HG03378 (cell line): ENCODE data around the gene RCL1.
"Not testable (repeated sequence)": the region's sequence is repeated elsewhere in the genome, so short reads cannot be mapped to it uniquely, and the experiment has no call there.

ENCODE experiments used
- ATAC-seq: cut with Tn5 transposase; IDR thresholded peaks from one replicate; pipeline ENCODE4 v1.9.1; 2021; ENCODE audit warnings: mild to moderate bottlenecking, moderate library complexity; ENCODE audit not compliant: unreplicated experiment

The RCL1 gene

GRCh38 chr9:4792572-4793458 is at the start of gene RCL1:
Gene RCL1, plus strand, starts transcription at chr9:4792944. Its CDS starts 148 bp downstream, at chr9:4793092.
- peak; percentile 91 for ATAC-seq

- ATAC-seq = no peak
Measured at GRCh38 chr9:4743131-4743875, 49.4 kb upstream of the RCL1 start.

- no peak for ATAC-seq
Measured at GRCh38 chr9:4746278-4747030, 46.3 kb upstream of the RCL1 start.

- ATAC-seq = no peak
Measured at GRCh38 chr9:4748612-4749011, 44.1 kb upstream of the RCL1 start.

DNA sequence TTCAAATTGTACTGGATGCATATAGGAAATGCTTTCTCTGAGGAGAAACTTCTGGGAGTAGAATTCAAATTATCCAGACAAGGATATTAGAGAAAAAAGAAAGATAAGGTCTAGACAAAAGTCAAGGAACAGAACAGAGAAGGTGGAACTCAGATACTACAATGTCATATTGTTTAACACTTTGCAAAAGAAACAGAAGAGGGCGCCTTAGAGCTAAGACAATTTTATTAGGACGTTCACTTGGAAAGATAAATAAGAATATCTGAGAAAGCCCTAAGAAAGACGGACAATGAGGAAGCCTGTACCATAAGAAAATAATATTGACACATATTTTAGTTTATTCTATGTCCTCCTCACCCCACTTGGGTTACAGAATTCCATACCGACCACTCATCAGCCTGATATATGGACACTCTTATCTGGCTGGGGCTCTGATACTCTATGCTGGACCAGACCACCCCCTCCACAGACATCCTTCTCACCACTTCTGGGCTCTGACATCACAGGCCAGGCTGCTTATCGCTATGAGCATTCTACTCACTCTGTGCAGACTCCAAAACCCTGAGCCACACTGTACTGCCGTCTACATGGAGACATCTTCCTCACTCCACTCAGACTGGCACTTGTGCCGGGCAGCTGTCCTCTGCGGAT is 42.6 kb upstream of the RCL1 start:
- no peak for ATAC-seq

- ATAC-seq = not testable (repeated sequence)
Measured at GRCh38 chr9:4754530-4754929, 38.2 kb upstream of the RCL1 start.

DNA sequence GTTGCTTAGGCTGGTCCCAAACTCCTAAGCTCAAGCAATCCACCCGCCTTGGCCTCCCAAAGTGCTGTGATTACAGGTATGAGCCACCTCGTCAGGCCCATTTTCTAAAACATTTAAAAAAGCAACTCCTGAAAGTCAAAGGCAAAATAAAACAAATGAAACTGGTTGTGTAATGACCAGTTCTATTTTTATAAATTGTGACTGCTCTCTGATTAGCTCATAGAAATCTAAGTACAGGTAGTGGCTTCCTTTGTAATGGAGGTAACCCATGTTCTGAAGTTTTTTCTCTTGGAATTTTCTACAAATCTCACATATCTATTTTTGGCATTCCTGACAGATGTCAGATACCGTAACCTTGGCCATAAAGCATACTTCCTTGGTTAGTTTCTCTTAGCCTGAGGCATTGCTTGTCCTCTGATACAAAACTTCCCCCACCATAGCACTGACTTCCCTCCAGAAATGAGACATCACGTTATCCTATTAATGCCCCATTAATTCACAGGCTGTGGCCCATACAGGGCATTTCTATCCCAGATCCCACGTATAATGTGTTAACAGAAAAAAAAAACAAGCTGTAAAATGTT is 37.6 kb upstream of the RCL1 start:
- ATAC-seq = no peak

DNA sequence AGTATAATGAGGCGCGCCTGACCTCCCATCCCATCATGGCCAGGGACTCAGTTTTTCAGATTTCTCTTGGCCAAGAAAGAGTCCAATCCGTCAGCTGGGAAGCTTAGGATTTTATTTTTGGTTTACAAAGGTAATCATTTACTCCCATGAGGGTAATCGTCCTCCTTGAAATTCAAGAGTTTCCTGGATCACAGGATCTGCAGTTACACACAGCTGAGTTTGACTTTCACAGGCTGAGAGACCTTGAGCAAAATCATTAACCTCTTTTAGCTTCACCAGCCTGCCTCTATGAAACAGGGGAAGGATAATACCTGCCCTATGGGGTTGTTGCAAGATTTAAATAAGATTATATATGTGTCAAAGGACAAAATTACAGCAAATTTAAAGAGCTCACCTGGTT is 36.3 kb upstream of the RCL1 start:
- no peak for ATAC-seq

- no peak for ATAC-seq
Measured at GRCh38 chr9:4760122-4760521, 32.6 kb upstream of the RCL1 start.

DNA sequence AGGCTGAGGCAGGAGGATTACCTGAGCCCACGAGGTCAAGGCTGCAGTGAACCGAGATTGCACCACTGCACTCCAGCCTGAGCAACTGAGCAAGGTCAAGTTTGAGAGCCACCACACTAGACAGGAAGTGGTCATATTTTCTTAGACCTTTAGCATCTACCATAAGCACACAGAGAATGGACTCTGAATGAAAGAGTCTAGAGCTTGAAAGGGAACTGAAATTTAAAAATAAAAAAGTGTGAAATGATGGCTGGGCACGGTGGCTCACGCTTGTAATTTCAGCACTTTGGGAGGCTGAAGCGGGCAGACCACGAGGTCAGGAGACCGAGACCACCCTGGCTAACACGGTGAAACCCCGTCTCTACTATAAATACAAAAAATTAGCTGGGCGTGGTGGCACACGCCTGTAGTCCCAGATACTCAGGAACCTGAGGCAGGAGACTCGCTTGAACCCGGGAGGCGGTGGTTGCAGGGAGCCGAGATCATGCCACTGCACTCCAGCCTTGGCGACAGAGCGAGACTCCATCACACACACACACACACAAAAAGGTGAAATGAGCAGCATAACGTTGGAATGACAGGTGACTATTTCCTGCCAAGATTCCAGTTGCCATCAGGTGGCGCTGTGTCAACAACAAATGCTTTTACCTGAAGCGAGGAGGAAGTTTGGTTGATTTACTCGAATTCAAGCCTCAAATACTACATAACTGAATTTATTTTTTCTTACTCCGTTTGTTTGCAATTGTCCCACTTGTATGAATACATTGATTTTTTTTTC is 30.4 kb upstream of the RCL1 start:
- ATAC-seq = peak; percentile 80

DNA sequence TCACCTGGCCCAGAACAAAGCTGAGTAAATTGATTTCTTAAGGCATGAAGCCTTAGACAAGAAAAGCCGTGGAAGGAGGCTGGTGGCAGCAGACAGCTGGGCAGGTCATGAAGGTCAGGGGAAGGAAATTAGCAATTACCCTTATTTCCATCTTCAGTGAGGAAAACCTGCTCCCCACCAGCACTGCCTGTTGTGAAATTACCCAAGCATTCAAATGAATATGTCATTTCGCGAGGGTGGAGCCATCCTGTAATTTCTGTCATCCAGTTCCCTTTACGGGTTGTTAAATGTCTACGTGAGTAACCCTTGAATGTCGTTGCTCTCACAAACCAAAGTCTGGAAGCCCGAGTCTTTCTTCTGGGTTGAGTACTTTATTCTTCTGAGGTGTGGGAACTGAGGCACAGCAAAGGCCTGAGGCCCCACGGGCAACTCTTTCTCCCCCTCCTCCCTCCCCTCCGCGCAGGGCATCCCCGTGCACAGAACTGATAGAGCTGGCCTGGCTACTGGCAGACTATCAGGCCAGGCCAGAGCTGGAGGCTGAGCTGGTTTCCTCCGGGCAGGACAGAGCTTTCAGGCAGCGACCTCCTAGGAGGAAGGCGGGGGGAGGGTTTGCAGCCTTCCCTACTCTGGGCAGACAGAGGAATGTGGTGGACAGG is 29.7 kb upstream of the RCL1 start:
- peak; percentile 1 for ATAC-seq

DNA sequence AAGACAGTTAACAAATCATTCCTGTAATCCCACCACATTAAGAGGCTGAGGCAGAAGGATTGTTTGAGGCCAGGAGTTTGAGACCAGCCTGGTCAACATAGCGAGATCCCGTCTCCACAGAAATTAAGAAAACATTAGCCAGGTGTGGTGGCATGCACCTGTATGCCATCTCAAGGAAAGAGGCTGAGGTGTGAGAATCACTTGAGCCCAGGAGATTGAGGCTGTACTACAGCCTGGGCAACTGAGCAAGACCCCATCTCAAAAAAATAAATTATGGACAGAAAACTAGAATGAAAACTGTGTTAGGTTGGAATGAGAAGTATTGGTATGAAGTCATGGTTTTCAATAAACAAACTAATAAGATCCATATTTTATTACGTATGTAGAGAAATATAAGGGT is 28.7 kb upstream of the RCL1 start:
- no peak for ATAC-seq

- ATAC-seq = no peak
Measured at GRCh38 chr9:4768681-4769080, 24.1 kb upstream of the RCL1 start.

DNA sequence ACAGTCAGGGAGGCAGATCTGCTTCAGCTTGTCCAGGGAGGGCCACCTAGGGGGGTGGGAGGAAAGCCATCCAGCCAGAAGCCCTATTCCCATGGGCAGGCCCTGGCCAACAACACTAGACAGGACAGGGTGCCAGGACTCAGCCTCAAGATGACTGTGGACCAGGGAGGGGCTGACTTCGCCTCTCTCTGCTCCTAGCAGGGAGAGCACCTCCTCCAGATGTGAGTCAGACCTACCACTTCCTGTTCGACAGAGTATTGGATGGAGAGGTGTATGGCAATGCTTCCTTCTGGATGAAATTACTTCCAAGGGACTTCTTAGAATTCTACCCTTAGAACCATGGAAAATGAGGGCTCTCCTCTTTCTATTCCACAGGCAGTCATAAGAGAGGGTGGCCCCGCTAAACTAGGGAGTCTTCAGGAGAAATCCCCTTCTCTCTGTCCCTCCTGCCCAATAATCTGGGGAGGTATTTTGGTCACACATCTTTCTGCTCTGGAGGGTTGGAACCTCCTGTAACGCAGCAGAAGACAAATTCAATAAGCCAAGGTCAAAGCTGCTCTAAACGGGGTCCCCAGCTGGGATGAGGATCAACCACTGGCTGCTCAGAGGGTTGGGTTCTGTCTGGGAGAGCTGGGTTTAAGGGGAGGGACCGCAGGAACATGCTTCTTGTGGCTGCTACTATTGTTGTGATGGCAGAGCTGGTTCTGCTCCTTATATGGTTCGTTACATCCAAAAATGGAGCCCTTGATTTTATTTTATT is 23.2 kb upstream of the RCL1 start:
- ATAC-seq = no peak

DNA sequence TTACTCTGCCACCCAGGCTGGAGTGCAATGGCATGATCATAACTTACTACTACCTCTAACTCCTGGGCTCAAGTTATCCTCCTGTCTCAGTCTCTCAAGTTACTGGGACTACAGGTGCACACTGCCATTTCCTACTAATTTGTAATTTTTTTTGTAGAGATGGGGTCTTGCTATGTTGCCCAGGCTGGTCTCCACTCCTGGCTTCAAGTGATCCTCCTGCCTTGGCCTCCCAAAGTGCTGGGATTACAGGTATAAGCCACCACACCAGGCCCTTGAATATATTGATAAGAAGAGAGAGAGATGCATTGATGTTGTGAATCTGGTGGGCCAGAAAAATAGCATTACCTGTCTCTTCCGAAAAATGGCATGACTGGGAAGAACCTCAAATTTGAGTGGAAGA is 21.0 kb upstream of the RCL1 start:
- ATAC-seq = no peak

DNA sequence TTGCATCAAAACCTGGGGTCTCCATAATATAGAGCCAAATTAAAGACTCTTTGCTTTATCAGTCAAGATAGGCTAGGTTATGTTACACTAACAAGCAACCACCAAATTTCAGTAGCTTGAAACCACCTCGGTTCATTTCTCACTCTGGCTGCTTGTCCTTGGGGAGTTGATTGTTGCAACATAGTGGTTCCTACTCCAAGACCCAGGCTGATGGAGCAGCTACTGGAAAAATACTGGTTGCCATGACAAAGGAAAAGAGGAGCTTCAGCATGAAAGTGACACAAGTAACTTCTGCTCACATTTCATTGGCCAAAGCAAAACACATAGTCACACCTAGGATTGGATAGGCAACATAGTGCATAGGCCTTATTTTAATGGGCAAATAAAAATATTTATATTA is 18.5 kb upstream of the RCL1 start:
- no peak for ATAC-seq

GRCh38 chr9:4774958-4775357 is 17.8 kb upstream of the RCL1 start:
- not testable (repeated sequence) for ATAC-seq

DNA sequence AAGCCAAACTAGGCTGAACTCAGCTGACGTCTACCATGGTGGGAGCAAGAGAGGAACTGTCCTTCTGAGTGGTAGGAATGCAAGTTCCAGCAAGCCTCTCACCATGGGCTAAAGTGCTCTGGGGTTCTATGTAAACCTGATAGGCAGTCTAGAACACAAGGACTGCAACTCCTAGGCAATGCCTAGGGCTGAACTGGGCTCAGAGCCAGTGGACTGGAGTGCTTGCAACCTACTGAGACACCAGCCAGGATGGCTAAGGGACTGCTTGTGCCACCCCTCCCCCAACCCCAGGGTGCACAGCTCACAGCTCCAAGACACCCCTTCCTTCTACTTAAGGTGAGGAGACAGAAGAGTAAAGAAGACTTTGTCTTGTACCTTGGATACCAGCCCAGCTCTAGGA is 12.1 kb upstream of the RCL1 start:
- no peak for ATAC-seq

DNA sequence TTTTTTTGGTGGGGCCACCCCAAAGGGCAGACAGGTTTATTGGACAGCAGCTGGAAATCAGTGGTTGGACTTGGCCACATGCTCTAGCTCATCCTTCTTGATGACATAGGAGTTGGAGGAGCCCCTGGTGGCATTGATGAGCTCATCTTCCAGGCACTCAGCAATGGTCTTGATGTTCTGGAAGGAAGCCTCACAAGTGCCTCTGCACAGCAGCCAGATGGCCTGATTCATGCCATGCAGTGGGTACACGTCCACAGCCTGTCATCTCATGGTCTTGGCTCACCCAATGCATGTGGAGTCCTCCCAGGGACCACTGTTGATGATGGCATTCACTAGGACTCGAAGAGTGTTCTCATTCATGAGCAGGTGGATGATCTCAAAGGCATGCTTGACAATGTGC is 11.3 kb upstream of the RCL1 start:
- ATAC-seq = no peak
